Measurements from ENCODE around the gene CCDC149.

Gene CCDC149

DNA sequence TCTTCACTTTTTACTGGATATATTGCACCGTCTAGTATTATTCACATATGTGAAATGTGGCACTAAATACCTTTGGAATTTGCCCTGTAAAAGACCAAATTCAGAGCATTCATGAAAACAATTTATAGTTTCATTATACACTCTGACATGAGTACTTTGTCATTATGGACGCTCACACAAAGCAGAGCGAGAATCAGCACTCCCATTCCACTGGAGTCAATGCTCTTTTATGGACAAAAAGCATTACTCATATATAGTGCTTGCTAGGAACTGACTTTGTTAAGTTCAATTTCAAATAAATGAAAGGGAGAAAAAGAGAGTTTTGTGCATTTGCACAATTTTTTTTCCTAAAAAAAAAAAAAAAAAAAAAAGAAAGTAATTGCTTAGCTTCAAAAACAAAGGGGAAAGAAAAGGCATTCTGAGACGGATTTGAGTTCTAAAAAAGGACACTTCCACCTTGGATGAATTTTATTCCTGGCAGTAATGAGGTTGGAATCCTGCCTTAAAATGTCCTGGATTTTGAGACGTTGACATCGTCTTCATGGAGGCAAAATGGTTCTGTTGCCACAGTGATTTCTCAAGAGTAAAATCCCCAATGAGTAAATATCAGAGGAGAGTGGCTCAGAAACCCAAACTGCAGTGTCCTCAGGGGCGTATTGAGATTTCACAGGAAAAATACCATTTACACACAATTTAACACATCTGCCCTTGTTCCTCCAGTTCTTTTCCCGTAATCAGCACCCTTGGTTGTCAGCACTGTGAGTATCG lies 34.8 kb downstream of the CCDC149 start:
- DNase-seq: no peak

DNA sequence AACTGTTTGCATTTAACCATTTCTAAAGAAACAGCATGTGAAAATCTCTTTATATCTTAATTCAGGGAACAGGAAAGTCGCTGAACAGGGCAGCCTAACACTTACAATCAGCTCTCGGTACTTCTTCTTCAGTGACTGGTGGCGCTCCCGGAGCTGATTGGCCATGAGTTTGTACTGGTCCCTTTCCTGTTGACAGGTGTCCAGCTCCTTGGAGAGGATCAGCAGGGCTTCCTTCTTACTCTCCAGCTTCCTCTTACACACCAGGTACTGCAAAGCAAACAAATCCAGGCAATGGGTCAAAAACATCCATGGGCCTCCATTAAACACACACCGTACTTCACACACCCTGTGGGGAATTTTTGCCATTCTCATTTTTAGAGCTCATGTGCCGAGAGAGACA lies 36.4 kb downstream of the CCDC149 start:
- DNase-seq: no peak

DNA sequence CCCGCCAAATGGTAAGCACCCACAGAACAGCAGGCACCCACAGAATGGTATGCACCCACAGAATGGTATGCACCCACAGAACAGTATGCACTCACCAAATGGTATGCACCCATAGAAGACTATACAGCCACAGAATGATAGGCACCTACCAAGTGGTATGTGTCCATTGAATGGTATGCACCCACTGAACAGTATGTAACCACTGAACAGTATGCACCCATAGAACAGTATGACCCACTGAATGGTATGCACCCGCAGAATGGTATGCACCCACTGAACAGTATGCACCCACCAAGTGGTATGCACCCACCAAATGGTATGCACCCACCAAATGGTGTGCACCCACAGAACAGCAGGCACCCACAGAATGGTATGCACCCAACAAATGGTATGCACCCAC lies 40.1 kb downstream of the CCDC149 start:
- DNase-seq: no peak

DNA sequence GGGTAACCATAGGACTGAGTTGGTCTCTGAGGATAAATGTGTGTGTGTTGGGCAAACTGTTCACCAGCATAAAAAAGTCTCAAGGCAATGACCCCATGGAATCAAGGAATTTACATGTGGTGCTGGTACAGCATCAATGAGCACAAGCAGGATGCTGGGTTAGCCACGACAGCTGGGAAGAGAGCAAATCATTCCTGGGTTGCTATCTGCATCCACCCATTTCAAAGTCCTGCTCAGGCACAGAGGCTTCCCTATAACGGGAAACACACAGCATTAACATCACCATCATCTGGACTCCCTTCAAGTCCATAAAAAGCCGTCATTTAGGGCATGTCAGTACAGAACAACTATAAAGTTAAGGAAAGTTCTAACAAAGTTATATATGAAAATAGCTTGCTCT lies 41.6 kb downstream of the CCDC149 start:
- no peak for DNase-seq

DNA sequence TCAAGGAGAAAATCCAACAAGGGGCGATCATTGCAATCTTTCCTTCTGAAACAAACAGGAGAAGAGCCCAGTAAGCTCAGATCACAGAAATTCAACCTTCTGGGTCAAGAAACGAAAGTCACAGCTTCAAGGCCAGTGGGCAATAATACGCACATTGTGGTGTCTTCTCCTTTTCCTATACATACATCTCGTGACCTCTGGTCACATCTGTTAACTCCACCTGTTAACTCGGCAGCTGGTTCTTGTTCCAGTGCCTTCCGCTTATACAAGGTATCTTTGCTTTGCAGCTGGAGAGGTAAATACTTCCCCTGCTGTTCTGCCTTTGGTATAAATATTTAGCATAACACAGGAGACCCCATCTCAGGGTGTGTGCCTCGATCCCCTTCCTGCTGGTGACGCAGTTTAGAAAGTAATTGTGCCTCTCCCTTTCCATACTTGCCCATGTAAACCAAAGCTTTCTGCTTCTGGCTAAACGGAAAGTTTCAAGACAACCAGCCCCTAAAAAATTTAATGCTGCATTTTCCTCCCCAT lies 45.0 kb downstream of the CCDC149 start:
- DNase-seq: no peak

DNA sequence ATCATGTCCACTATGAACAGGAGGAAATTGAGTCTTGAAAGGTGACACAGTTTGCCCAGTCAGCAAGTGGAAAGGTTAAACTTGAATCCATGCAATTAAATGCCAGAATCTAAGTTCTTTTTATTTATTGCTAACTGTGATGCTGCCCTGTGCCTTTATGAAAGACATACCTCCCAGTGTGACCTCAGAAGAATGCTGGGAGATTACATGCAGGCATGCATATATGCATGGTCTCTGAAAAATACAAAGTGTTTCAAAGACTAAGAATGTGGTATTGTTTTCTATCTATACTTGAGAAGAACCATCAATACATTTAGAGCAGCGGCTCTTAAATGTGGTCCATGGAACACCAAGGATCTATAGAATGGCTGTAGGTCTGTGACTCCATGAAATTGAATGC lies 45.6 kb downstream of the CCDC149 start:
- DNase-seq: no peak

DNA sequence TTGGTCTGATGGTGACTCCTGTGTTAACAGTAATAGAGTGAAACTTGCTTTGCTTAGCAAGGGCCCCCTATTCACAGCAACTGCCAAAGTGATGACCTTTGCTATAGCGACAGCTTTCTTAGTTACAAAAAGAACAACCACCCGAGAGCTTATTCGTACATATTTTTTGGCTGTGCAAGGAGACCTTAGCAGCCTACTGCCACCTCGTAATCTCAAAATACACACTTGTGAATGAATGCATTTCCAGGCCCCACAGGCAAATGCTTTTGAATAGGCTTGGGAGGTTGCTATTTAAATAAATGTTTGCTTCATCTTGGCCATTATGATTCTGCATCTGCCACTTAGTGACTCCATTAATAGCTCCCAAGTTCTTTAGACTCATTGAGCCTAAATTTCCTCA lies 47.4 kb downstream of the CCDC149 start:
- DNase-seq: no peak

DNA sequence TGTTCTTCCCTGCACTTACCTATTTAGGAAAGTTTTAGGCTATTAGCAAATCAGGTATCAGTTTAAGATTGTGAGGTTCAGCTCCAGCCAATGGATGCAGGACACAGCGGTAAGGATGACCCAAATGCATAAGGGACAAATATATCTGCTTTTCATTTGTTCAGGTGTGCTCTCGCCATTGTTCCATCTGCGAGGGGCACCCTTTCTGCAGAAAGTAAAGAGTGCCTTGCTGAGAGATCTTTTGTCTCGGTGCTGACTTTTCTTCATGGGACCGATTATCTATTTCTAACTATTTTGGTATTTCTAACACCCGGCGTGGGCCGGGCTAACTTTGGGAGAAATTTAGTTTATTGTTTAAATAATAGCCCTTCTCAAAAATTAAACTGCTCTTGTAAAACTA lies 49.0 kb downstream of the CCDC149 start:
- DNase-seq: no peak

DNA sequence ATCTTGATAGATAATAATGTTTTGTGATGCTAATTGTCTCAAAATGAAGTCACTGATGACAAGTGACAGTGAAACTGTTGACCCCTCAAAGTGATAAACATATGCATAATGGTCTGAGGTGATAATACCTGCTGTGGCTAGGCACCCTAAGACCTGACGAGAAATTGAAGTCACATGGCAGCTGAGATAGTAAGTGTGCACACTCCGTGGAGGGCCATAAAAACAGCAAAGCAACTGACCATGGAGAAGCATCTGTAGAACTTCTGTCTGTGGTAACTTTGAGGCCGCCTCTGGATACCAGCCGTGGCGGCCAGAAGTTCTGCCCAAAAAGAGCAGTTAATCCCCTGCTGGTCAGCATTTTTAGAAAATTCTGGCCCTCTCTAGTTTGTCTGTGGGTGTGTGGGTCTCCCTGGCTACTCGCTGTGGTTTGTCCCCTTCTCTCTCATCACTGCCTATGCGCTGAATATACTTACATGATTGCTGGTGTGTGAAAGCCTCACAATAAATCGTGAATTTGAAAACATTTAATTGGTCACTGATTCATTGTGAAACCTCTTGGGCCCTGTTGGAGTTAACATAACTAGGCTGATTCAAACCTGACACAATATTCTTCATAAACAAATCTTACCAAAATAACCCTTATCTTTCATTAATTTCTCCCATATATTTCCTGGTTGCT lies 50.6 kb downstream of the CCDC149 start:
- DNase-seq: no peak

DNA sequence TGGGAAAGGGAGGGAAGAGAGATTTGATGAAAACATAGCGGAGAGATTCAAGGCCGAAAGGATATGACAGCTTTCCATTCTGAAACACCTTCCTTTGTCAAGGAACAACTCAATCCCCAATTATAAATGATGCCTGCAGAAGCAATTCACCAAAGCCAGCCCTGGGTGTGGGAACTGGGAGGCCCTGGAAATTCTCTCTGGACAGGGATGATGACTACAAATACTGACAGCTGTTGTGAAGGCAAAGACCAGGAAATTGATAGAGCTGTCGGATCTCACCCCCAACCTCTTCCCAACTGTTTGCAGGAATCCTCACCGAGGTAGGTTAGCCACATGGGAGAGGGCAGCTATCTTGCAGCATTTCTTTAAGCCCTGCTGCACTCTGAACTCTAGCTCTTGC lies 54.3 kb downstream of the CCDC149 start:
- DNase-seq: no peak

DNA sequence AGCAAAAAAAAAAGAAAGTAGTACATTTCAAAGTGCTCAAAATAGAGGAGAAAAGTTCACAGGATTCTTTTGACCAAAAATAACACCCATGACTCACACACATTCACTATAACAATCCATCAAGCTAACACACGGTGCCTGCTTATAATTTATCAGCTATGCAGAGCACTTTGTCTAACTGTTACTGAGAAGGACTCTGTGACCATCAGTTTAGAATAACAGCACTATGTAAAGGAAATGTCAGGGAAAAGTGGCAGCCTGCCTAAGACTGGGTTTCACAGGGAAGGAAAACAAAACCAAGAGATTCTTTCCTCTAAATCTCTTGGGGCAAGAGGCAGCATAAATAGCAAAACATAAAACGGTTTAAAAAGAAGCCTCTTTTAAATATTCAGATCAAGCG lies 54.8 kb downstream of the CCDC149 start:
- DNase-seq: no peak

DNA sequence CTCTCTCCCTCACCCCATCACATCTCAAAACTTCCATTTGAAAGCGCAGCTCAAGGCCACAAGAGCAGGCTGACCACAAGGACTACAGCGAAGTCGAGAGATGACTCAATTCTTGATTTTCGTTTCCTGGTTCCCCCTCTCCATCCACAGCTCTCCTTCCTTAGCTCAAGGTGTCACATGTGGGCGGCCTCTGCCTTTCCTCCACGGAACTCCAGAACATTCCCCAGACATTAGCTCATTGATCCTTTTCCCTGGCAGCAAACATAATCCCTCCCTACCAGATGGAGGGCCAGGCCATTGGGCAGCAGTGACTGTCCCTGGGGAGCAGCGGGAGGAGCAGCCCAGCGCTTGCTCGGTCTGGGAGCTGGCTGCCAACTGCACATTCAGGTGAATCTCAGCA lies 56.3 kb downstream of the CCDC149 start:
- no peak for DNase-seq

DNA sequence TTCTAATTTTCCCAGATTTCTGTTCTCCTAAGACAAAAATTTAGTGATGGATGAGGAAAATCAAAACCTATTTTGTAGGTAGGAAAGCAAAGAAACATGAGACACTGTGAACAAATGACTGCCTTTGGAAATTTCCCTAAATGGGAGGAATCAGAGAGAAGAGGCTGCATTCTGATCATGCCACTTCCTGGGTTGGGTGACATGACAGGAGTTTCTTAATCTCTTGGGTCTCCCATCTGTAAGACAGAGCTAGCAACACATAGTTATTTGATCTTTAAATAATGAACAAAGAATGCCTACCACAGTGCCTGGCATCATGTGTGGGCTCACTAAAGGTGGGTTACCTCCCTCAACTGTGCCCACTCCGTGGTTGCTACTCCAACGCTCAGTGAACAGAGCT lies 57.1 kb downstream of the CCDC149 start:
- no peak for DNase-seq

DNA sequence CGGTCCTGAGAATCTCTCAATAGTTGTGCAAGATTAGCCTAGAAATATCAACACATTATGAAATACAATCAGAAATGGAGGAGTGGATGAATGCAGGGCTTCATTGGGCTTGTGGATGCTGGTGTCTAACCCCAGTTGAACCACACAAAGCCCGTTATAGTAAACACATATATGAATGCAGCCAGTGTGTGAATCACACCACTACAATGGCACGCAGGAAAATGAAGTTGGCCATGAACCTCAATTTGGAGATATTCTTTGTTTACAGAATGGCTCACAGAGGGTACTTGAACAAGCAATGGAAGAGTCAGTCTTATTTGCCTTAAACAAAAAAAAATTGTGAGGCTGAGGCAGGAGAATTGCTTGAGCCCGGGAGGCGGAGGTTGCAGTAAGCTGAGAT lies 59.7 kb downstream of the CCDC149 start:
- DNase-seq: no peak

DNA sequence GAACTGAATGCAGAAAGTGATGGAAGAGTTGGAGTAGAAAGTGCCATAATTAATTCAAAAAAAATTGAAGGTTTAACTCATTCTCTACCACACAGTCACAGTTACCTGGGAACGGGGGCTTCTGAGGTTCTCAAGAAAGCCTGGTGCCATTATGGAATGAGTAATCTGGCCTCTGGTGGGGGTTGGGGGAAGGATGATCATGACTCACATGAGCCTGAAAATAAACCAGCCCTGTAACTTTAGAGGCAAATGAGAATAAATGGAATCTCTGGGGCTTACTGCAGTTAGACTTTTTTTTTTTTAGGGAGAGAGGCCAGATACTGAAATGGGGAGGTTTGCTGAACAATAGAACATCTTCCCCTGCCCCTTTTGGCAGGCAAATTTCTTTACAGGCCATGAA lies 62.2 kb downstream of the CCDC149 start:
- no peak for DNase-seq

DNA sequence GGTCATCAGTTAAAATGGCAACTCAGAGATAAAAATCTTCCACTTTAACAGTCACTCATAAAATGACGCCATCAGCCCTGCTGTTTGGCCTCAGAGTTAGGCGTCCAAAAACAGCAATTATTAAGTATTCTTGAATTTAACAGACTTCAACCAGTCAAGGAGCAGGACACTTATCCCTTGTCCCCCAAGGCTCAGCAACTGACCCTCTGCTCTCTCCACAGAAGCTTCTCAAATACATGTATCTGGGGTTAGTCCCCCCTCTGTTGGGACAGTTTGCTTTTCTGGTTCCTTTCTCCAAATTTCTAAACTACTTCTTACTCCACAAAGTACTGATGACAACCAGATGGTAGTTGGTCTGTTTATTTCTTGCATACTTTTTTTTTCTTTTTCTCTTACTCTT lies 63.1 kb downstream of the CCDC149 start:
- DNase-seq: no peak

DNA sequence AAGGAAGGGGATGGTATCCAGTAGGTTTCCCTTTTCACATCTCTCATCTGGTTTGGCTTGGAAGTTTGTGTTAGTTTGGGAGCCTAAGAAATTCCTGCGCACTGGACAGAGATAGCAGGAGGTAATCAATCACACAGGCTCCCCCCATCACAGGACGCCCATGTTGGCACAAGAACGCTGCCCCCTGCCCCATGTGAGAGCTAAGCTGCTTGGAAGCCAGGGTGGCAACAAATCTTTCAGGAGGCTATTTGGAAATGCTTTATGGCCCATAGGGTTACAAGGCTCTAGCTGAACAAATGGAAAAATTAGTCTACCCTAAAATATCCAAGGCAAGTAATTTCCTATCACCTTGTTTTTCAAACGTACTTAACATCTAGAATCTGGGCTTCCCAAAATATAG lies 63.5 kb downstream of the CCDC149 start:
- DNase-seq: no peak

DNA sequence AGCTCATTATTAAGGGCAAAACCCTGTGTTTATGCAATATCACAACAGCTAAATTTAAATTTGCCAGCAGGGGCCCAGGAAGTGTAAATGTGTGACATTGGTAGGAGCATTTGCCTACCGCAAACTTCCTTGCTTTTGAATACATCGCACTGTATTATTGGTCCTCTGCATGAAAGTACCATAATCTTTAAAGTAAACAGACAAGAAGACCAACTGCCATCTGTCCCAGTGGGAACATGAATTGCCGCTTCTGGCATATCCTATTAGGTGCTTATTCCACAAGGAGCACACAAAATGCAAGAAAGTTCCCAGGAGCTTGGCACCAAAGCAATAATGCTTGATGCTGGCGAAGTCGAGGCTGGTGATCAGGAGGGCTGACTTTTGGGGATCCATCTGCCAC lies 66.1 kb downstream of the CCDC149 start:
- DNase-seq: no peak

DNA sequence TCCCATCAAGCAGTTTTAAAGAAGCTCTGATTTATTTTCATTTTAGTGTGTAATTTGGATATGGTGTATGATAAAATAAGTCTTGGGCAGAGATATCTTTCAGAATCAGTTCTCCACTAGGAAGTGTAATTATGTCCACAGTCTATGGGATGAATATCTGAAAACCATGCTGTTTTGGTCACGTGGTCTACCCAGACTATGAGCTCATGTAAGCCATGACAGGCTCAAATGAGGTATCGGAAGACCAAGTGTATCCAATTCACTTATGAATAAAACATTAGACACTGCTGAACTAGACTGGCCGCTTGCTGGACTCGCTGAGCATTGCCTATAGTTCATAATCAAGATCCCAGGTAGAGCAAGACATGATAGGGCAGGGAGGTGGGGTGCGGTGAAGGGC lies 66.9 kb downstream of the CCDC149 start:
- DNase-seq: no peak

DNA sequence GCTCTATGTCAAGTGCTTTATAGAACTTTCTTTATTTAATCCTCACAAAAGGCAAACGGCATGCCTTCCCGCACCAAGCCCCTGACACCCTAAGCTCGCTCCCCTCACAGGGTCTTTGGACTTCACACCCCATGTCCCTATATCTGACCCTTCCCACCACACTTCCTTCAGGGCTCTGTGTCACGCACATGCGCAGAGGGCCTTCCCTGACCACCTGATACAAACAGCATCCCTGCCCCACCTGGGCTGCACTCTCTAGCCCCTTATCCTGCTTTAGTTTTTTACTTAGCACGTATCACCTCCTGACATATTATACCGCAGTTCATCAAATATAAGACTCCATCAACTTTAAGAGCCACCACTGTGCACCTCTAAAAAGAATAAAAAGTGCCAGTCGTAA lies 67.7 kb downstream of the CCDC149 start:
- DNase-seq: no peak

DNA sequence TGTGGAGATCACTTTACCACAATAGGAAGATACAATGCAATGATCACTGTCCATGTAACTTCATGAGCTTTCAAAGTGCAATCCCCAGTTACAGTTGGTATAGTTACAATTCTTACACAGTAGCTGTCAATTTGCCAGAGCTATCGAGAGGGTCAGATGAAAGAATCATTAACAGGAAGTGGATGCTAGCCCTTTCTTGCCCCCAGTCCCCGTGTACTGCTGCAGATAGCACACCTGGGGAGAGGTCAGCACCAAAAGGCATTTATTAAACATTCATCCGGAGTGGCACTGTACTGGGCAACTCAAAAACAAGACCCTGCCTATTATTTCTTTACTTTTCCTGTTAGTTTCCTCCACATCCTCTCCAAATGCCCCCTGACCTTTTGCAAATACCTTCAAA lies 69.7 kb downstream of the CCDC149 start:
- no peak for DNase-seq

DNA sequence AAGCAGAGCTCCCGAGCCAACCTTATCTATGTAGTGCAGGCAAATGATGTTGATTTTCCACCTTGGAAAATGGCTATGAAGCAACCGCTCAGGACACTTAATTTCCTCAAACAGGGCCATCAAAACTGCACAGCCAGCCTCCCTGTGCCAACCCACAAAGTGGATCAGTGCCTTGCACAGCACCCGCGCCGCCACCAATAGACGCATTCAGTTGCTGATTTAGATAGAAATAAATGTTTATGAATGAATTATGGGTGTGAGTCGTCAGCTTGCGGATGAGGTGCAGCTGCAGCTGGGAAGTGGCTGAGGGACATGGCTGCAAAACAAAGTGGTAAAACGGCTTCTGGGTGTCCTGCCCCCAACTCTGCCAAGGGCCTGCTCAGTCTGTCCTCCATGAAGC lies 70.5 kb downstream of the CCDC149 start:
- DNase-seq: no peak

DNA sequence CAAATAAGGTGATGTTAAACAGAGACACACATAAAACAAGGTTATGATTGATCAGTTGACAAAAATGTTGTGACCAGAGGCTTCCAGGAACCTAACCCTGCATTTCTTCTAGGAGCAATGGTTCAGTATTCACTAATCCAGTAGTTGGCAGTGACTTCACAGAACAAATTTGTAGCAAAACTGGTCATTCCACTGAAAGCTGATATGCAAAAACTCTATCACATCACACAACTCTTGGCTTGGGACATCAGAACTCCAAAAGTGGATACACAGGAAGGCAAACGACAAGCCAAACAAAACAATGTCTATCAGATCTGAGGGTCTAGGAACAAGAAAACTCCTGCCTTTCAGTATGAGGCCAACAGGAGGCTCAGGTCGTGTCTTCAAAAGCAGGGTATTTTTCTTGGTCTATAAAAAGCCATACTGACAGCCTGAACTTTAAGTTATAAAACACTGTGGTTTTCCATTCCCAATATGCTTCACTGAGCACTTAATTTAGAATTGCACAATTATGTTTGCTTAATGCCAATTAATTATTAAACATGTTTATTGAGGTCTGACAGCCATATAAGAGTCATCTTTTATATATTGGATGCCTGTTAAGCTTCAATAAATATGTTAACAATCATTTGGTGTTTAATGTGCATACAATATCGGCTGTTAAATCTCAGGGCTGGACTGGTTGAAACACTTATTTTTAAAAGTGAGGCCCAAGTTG lies 71.9 kb downstream of the CCDC149 start:
- DNase-seq: no peak

DNA sequence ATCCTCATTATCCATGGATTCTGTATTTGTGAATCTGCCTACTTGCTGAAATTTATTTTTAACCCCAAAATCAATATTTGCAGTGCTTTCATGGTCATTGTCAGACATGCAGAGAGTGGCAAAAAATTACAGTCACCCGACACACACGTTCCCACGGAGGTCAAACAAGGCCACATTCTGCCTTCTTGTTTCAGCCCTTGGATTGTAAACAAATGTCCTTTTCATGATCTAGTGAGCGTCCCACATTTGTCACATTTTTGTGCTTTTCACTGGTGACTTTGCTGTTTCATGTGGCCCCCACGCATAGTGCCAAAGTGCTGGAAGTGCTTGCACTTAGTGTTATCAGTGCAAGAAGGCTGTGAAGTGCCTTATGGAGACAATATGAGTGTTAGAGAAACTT lies 72.5 kb downstream of the CCDC149 start:
- DNase-seq: no peak

Data from CD4-positive, alpha-beta T cell treated with Interferon gamma for 1 hour (primary cell).